Left ventricle myocardium inferior (tissue), 1 donor: ENCODE measurements around the gene SAV1. TPM values are rescaled to one million over a fixed set of nuclear protein-coding genes. Genes with fewer than 3 reads are reported as not detected.
A peak's percentile ranks its signal among the peaks of the same experiment; 100 is the strongest.
"Not testable (repeated sequence)": the region's sequence is repeated elsewhere in the genome, so short reads cannot be mapped to it uniquely, and the experiment has no call there.

ENCODE experiments used
- DNase-seq: peaks from one replicate; pipeline ENCODE4 v3.0.0-alpha.2; 2020
- H3K27ac ChIP-seq: fragments of 200-600 bp; replicated peaks from 2 replicates; pipeline ENCODE4 v1.8.0; 2021
- H3K27me3 ChIP-seq: fragments of 200-600 bp; 2 replicates; pipeline ENCODE4 v1.8.0; 2021; ENCODE audit warnings: low read depth
- H3K36me3 ChIP-seq: fragments of 200-600 bp; 2 replicates; pipeline ENCODE4 v1.8.0; 2021
- H3K4me1 ChIP-seq: fragments of 200-600 bp; 2 replicates; pipeline ENCODE4 v1.8.0; 2021
- H3K4me3 ChIP-seq: fragments of 200-600 bp; 2 replicates; pipeline ENCODE4 v1.8.0; 2021; ENCODE audit warnings: mild to moderate bottlenecking, moderate library complexity
- H3K9me3 ChIP-seq: fragments of 200-600 bp; replicated peaks from 2 replicates; pipeline ENCODE4 v1.8.0; 2021
- CTCF ChIP-seq: fragments of 200-600 bp; IDR thresholded peaks from 2 replicates; pipeline ENCODE4 v1.8.0; 2021; ENCODE audit warnings: antibody characterized with exemption, mild to moderate bottlenecking, borderline replicate concordance
- intact Hi-C: fragments of 100-400 bp; cut with micrococcal nuclease; formaldehyde crosslinking; loops from one replicate; pipeline ENCODE4 v1.11.0; 2022
- total RNA-seq: library from RNA; stranded (reverse); fragmentation: NEBNext Ultra II Directional; extraction: Animal tissue kit (Norgen Biotek cat#: 25700); gene quantifications from one replicate; pipeline ENCODE4 v1.2.1, GENCODE V29; 2021
- donor health status: DM: no; HTN: yes; CAD: no; lungs with severe emphysema.

The SAV1 gene
- total RNA-seq, 1 donor from 2014 or later = 29.5 TPM

- Histone ChIP-seq H3K27me3 (peaks cover 14% of the 10 kb centered on the region), H3K27ac (no peak overlapping the region), H3K9me3 (no peaks in the 10 kb centered on the region), H3K36me3 (no peaks in the 10 kb centered on the region), H3K4me3 (no peak overlapping the region), H3K4me1 (no peaks in the 10 kb centered on the region)
- no peak for TF ChIP-seq CTCF
- no peak for DNase-seq
- intact Hi-C loops = no loop called here
These were observed 36.4 kb upstream of the SAV1 start for GRCh38 chr14:50704454-50705010.

- Histone ChIP-seq H3K27ac (no peak overlapping the region), H3K36me3 (no peaks in the 10 kb centered on the region), H3K9me3 (peaks cover 11% of the 10 kb centered on the region), H3K27me3 (peaks cover 11% of the 10 kb centered on the region), H3K4me1 (no peaks in the 10 kb centered on the region), H3K4me3 (no peak overlapping the region)
- intact Hi-C loops = no loop called here
- no peak for TF ChIP-seq CTCF
- no peak for DNase-seq
These were observed 29.7 kb upstream of the SAV1 start for GRCh38 chr14:50697659-50698290.

GRCh38 chr14:50694260-50694659 lies 26.2 kb upstream of the SAV1 start:
- H3K9me3 ChIP-seq = peaks cover 20% of the 10 kb centered on the region
- H3K36me3 ChIP-seq, intact Hi-C loops, H3K4me1 ChIP-seq, H3K27me3 ChIP-seq, H3K4me3 ChIP-seq, DNase-seq, H3K27ac ChIP-seq: not testable (repeated sequence)

GRCh38 chr14:50688875-50689274 lies 20.8 kb upstream of the SAV1 start:
- Histone ChIP-seq H3K36me3 (no peaks in the 10 kb centered on the region), H3K27me3 (no peaks in the 10 kb centered on the region), H3K27ac (no peak overlapping the region), H3K9me3 (peaks cover 26% of the 10 kb centered on the region), H3K4me3 (no peak overlapping the region), H3K4me1 (no peaks in the 10 kb centered on the region)
- DNase-seq = no peak
- peak; percentile 31 for TF ChIP-seq CTCF
- intact Hi-C loops = no loop called here

- Histone ChIP-seq H3K4me1 (peaks cover 15% of the 10 kb centered on the region), H3K27me3 (no peaks in the 10 kb centered on the region), H3K36me3 (no peaks in the 10 kb centered on the region), H3K4me3 (no peak overlapping the region), H3K9me3 (no peaks in the 10 kb centered on the region), H3K27ac (no peak overlapping the region)
- DNase-seq = no peak
- intact Hi-C loops = no loop called here
- TF ChIP-seq CTCF = no peak
These were observed 11.6 kb upstream of the SAV1 start for GRCh38 chr14:50679674-50680073.

GRCh38 chr14:50678163-50678562 lies 10.1 kb upstream of the SAV1 start:
- TF ChIP-seq CTCF = no peak
- Histone ChIP-seq H3K27me3 (no peaks in the 10 kb centered on the region), H3K4me3 (no peak overlapping the region), H3K36me3 (no peaks in the 10 kb centered on the region), H3K9me3 (no peaks in the 10 kb centered on the region), H3K27ac (peak overlapping the region; percentile 48), H3K4me1 (peaks cover 21% of the 10 kb centered on the region)
- intact Hi-C loops = no loop called here
- DNase-seq = no peak
